ENCODE results near the gene PDE3B. TPM values are rescaled to one million over a fixed set of nuclear protein-coding genes. Genes with fewer than 3 reads are reported as not detected.

PDE3B gene
- polyA plus RNA-seq, 1 of the 3 experiments (the other 2 are of a cell fraction) = 0.26 TPM

- Histone ChIP-seq H3K79me2 (ENCODE audit: insufficient read depth) (peaks cover 7% of the 10 kb centered on the region), H3K9me3 (no peaks in the 10 kb centered on the region), H3K9me2 (no peaks in the 10 kb centered on the region), H2AFZ (ENCODE audit: low read depth) (no peak overlapping the region), H3F3A (replicated peaks; ENCODE audit: insufficient read depth) (no peaks in the 10 kb centered on the region), H3K4me3 (ENCODE audit: low read depth in 2 of 2, low read length in 1 of 2) (no peak overlapping the region), H3K9ac (no peak overlapping the region), H3K27me3 (ENCODE audit: insufficient read depth) (no peaks in the 10 kb centered on the region), H4K20me1 (ENCODE audit: insufficient read depth) (no peaks in the 10 kb centered on the region), H3K4me2 (no peak overlapping the region), H3K36me3 (replicated peaks in 1 of 2; ENCODE audit: control insufficient read depth in 1 of 2, insufficient read depth in 2 of 2, low read length in 1 of 2) (peaks cover 3 to 17% of the 10 kb centered on the region in 2 experiments), H3K27ac (ENCODE audit: low read depth in 2 of 2, low read length in 1 of 2) (no peak overlapping the region), H3K4me1 (ENCODE audit: control insufficient read depth in 1 of 2, insufficient read depth in 2 of 2, low read depth in 1 of 2, low read length in 1 of 2) (no peaks in the 10 kb centered on the region; a peak in 1 of 4 replicates)
- ChIA-PET POLR2A (no interaction called here), CTCF (no interaction called here)
- no peak for DNase-seq
- TF ChIP-seq RFX5 (IDR thresholded peaks at IDR 0.05; ENCODE audit: low read length) = no peak
- TF ChIP-seq RXRA (IDR thresholded peaks at IDR 0.05; ENCODE audit: borderline replicate concordance, low read depth) = no peak
- no peak for TF ChIP-seq TAF1 (IDR thresholded peaks at IDR 0.05; ENCODE audit: borderline replicate concordance, low read depth, low read length)
- TF ChIP-seq MAX (IDR thresholded peaks at IDR 0.05; ENCODE audit: low read depth) = no peak
- TF ChIP-seq MXI1 (IDR thresholded peaks at IDR 0.05; ENCODE audit: low read depth, low read length) = no peak
- no peak for TF ChIP-seq CTCF (IDR thresholded peaks at IDR 0.05)
- TF ChIP-seq FOSL2 (IDR thresholded peaks at IDR 0.05; ENCODE audit: borderline replicate concordance, low read depth) = no peak
- TF ChIP-seq TCF12 (IDR thresholded peaks at IDR 0.05) = no peak
- no peak for TF ChIP-seq NFIC (IDR thresholded peaks at IDR 0.05; ENCODE audit: borderline replicate concordance)
- no peak for TF ChIP-seq RCOR1 (IDR thresholded peaks at IDR 0.05; ENCODE audit: low read length)
- no peak for TF ChIP-seq FOXJ3 (CRISPR knock-in tag; IDR thresholded peaks at IDR 0.05)
- no peak for TF ChIP-seq JUND (IDR thresholded peaks at IDR 0.05)
- no peak for TF ChIP-seq ELF1 (IDR thresholded peaks at IDR 0.05)
- no peak for TF ChIP-seq POLR2AphosphoS5 (IDR thresholded peaks at IDR 0.05; ENCODE audit: low read depth, low read length)
- no peak for TF ChIP-seq NRF1 (IDR thresholded peaks at IDR 0.05; ENCODE audit: low read depth, low read length)
- TF ChIP-seq PBX3 (IDR thresholded peaks at IDR 0.05) = no peak
- TF ChIP-seq USF2 (IDR thresholded peaks at IDR 0.05; ENCODE audit: borderline replicate concordance, low read depth, low read length) = no peak
- no peak for TF ChIP-seq USF1 (IDR thresholded peaks at IDR 0.05; ENCODE audit: borderline replicate concordance, low read depth)
- 100% methylated on average over 1 of the region's 1 CpG for WGBS (ENCODE audit: low lambda C conversion rate)
Observed at GRCh38 chr11:14884667-14885273, 241.2 kb downstream of the PDE3B start.

All from SK-N-SH (cell line).